Neural crest cell (in vitro differentiated cells): Measurements from ENCODE around the gene CA6. TPM values are rescaled to one million over a fixed set of nuclear protein-coding genes. Genes with fewer than 3 reads are reported as not detected.

Experiments used
- DNase-seq: peaks from one replicate; pipeline ENCODE4 v3.0.0; 2021; ENCODE audit warnings: low read depth, mixed read lengths, low spot score
- H3K27ac Mint-ChIP-seq: one replicate; pipeline ENCODE4 v1.8.0; 2021; ENCODE audit warnings: mild to moderate bottlenecking, mixed read lengths; ENCODE audit not compliant: unreplicated experiment
- H3K27me3 Mint-ChIP-seq: 2 replicates; pipeline ENCODE4 v1.8.0; 2021; ENCODE audit warnings: low read depth, mild to moderate bottlenecking, mixed read lengths
- H3K36me3 Mint-ChIP-seq: 2 replicates; pipeline ENCODE4 v1.8.0; 2021; ENCODE audit warnings: low read depth, mild to moderate bottlenecking, mixed read lengths
- H3K4me1 Mint-ChIP-seq: 2 replicates; pipeline ENCODE4 v1.8.0; 2021; ENCODE audit warnings: mixed read lengths
- H3K4me3 Mint-ChIP-seq: one replicate; pipeline ENCODE4 v1.8.0; 2021; ENCODE audit warnings: mild to moderate bottlenecking, mixed read lengths
- H3K9me3 Mint-ChIP-seq: 2 replicates; pipeline ENCODE4 v1.8.0; 2021; ENCODE audit warnings: mixed read lengths
- CTCF ChIP-seq: fragments of 200-600 bp; sonication (generic); conservative IDR thresholded peaks from 2 replicates; pipeline ENCODE4 v1.5.0; 2021; ENCODE audit warnings: antibody characterized with exemption, mild to moderate bottlenecking
- total RNA-seq: library from RNA; stranded (reverse); gene quantifications from 2 replicates; pipeline ENCODE4 v1.2.1, GENCODE V29; 2021

Gene CA6
- total RNA-seq, 1 donor from 2014 or later, result not detected

- Mint-ChIP-seq H3K4me3 (no peak overlapping the region), H3K36me3 (no peaks in the 10 kb centered on the region), H3K4me1 (peaks cover 9% of the 10 kb centered on the region), H3K27ac (no peak overlapping the region), H3K9me3 (no peaks in the 10 kb centered on the region), H3K27me3 (no peaks in the 10 kb centered on the region)
- peak; percentile 53 for TF ChIP-seq CTCF
- DNase-seq, result peak; percentile 28
These were observed 64.0 kb downstream of the CA6 start for GRCh38 chr1:9009438-9010370.

GRCh38 chr1:9010781-9011323 is 65.2 kb downstream of the CA6 start:
- no peaks in the 10 kb centered on the region for H3K9me3 Mint-ChIP-seq
- no peaks in the 10 kb centered on the region for H3K36me3 Mint-ChIP-seq
- H3K4me3 Mint-ChIP-seq, result no peak overlapping the region
- H3K27ac Mint-ChIP-seq, result peak overlapping the region; percentile 72
- peaks cover 4% of the 10 kb centered on the region for H3K4me1 Mint-ChIP-seq
- H3K27me3 Mint-ChIP-seq, result no peaks in the 10 kb centered on the region
- no peak for TF ChIP-seq CTCF
- no peak for DNase-seq

- DNase-seq, result no peak
- Mint-ChIP-seq H3K9me3 (no peaks in the 10 kb centered on the region), H3K27me3 (no peaks in the 10 kb centered on the region), H3K36me3 (no peaks in the 10 kb centered on the region), H3K4me1 (peaks cover 4% of the 10 kb centered on the region), H3K27ac (no peak overlapping the region), H3K4me3 (no peak overlapping the region)
- no peak for TF ChIP-seq CTCF
These were observed 68.2 kb downstream of the CA6 start for GRCh38 chr1:9013819-9014218.

GRCh38 chr1:9014475-9015375 is 69.1 kb downstream of the CA6 start:
- H3K27ac Mint-ChIP-seq, result no peak overlapping the region
- H3K4me1 Mint-ChIP-seq, result peaks cover 4% of the 10 kb centered on the region
- no peak overlapping the region for H3K4me3 Mint-ChIP-seq

More at GRCh38 chr1:9014475-9015375, 69.1 kb downstream of the CA6 start:
- no peaks in the 10 kb centered on the region for H3K27me3 Mint-ChIP-seq
- no peaks in the 10 kb centered on the region for H3K9me3 Mint-ChIP-seq
- DNase-seq, result no peak
- no peak for TF ChIP-seq CTCF
- H3K36me3 Mint-ChIP-seq, result no peaks in the 10 kb centered on the region
